Progenitor cell of endocrine pancreas (in vitro differentiated cells): Measurements from ENCODE around the gene SLC22A7. TPM values are rescaled to one million over a fixed set of nuclear protein-coding genes. Genes with fewer than 3 reads are reported as not detected.

Source experiments
- DNase-seq: peaks from one replicate; pipeline ENCODE4 v3.0.0; 2021; ENCODE audit warnings: low spot score; ENCODE audit not compliant: unreplicated experiment
- H3K27ac Mint-ChIP-seq: 2 replicates; pipeline ENCODE4 v1.8.0; 2021; ENCODE audit warnings: mild to moderate bottlenecking, moderate library complexity, mixed read lengths
- H3K27me3 Mint-ChIP-seq: 2 replicates; pipeline ENCODE4 v1.8.0; 2021; ENCODE audit warnings: mixed read lengths
- H3K36me3 Mint-ChIP-seq: 2 replicates; pipeline ENCODE4 v1.8.0; 2022; ENCODE audit warnings: mixed read lengths; ENCODE audit not compliant: insufficient read depth
- H3K4me1 Mint-ChIP-seq: 2 replicates; pipeline ENCODE4 v1.8.0; 2021; ENCODE audit warnings: low read depth, mixed read lengths
- H3K4me3 Mint-ChIP-seq: 2 replicates; pipeline ENCODE4 v1.8.0; 2021; ENCODE audit warnings: low read depth, mild to moderate bottlenecking, moderate library complexity, mixed read lengths
- H3K9me3 Mint-ChIP-seq: 2 replicates; pipeline ENCODE4 v1.8.0; 2021; ENCODE audit warnings: low read depth, mixed read lengths
- total RNA-seq: library from RNA; stranded (reverse); gene quantifications from 2 replicates; pipeline ENCODE4 v1.2.1, GENCODE V29; 2021
- TF ChIP-seq, protein P1 (sequence below): fragments of 200-600 bp; sonication (generic); IDR thresholded peaks from one replicate; pipeline ENCODE4 v1.5.0; 2021; ENCODE audit warnings: antibody characterized with exemption, mild to moderate bottlenecking; ENCODE audit not compliant: unreplicated experiment

Gene SLC22A7
- total RNA-seq, 1 donor from 2014 or later = not detected

DNA sequence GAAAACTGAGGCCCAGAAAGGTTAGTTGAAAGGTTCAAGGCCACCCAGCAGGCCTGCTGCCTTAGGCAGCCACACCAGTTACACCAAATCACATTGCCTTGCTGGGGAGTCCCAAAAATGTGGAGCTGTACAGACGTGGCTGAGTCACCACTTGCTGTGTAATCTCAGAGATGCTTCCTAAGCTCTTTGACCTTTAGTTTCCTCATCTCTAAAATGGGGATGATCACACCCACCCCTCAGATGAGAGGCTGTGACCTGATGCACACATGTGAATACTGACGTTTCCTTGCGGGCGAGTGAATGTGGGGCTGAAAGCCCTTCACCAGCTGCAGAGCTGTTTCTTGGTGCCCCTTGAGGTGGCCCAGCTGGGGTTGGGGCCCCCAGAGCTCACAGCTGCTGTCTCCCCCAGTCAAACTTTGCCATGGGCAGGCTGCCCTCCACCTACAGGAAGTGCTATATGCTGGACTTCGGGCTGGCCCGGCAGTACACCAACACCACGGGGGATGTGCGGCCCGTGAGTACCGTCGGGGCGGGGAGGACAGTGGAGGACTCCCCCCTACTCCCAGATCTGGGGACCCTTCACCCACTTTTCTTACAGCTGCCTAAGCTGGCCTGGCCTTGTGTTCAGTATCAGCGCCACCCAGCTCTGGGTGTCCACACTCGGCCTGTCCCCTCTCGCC lies 43.8 kb upstream of the SLC22A7 start:
- Mint-ChIP-seq H3K9me3 (no peaks in the 10 kb centered on the region), H3K4me1 (no peaks in the 10 kb centered on the region), H3K4me3 (no peak overlapping the region), H3K36me3 (no peaks in the 10 kb centered on the region), H3K27me3 (peaks cover 23% of the 10 kb centered on the region), H3K27ac (no peak overlapping the region)
- TF ChIP-seq, protein P1, sequence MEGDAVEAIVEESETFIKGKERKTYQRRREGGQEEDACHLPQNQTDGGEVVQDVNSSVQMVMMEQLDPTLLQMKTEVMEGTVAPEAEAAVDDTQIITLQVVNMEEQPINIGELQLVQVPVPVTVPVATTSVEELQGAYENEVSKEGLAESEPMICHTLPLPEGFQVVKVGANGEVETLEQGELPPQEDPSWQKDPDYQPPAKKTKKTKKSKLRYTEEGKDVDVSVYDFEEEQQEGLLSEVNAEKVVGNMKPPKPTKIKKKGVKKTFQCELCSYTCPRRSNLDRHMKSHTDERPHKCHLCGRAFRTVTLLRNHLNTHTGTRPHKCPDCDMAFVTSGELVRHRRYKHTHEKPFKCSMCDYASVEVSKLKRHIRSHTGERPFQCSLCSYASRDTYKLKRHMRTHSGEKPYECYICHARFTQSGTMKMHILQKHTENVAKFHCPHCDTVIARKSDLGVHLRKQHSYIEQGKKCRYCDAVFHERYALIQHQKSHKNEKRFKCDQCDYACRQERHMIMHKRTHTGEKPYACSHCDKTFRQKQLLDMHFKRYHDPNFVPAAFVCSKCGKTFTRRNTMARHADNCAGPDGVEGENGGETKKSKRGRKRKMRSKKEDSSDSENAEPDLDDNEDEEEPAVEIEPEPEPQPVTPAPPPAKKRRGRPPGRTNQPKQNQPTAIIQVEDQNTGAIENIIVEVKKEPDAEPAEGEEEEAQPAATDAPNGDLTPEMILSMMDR = no peak
- no peak for DNase-seq

DNA sequence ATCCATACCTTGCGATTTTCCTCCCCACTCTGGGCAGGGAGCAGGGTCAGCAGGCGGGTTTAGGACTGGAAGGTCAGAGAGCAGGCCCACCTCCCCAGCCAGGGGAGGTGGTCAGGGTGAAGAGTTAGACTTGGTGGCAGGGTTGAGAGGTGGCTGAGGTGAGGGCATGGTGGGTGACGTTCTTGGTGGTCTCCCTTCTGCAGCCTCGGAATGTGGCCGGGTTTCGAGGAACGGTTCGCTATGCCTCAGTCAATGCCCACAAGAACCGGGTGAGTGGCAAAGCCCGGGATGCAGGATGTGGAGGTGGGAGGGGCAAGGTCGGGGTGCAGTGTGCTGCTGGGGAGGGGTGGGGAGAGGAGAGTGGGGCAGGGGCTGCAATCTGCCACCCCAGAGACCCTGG lies 43.2 kb upstream of the SLC22A7 start:
- TF ChIP-seq, protein P1 = no peak
- DNase-seq = no peak
- Mint-ChIP-seq H3K4me1 (no peaks in the 10 kb centered on the region), H3K4me3 (no peak overlapping the region), H3K27ac (no peak overlapping the region), H3K9me3 (no peaks in the 10 kb centered on the region), H3K27me3 (peaks cover 24% of the 10 kb centered on the region), H3K36me3 (no peaks in the 10 kb centered on the region)

DNA sequence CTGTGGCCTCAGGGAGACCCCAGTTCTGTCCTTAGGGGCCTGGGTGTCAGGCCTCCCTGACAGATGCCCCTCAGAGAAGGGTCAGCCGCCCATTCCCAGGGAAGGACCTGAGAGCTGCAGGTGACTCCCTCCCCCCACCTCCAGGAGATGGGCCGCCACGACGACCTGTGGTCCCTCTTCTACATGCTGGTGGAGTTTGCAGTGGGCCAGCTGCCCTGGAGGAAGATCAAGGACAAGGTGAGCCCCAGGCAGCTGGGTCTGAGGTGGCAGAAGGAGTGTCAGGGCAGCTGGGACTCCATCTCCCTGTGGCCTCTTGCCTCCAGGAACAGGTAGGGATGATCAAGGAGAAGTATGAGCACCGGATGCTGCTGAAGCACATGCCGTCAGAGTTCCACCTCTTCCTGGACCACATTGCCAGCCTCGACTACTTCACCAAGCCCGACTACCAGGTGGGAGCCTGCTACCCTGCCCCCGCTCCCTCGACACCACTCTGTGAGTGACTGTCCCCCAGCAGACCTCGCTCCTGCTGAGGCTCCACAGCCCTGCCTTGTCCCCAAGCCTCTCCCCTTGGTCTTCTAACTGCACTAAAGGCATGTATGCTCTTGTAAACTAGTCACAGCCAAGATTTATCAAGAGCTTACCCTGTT lies 42.5 kb upstream of the SLC22A7 start:
- no peak overlapping the region for H3K4me3 Mint-ChIP-seq

DNA sequence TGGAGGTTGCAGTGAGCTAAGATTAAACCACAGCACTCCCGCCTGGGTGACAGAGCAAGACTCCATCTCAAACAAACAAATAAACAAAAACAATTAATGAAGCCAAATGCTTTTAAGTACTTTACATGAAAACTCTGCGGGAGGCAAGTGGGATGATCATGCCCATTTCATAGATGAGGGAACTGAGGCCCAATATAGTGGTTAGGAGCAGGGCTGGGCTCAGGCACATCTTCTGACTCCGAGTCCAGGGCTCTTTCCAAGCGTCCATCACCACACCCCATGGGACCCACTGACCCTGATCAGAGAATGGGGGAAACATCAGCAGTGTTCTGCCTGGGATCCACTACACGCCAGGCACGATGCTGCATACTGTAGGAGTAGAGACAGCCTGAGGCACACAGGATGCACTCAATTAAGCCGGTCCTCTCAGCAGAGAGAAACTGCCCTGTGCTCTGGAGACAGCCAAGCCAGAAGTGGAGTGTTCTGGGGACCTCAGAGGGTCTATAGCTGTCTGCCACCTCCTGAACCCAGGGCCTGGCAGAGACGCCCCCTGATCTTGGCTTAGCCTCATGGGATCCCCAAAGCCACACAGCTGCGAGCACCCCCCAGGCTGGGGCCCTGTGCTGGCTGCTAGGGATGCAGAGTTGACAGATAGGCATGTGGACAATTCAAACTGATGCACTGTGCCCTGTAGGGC lies 41.2 kb upstream of the SLC22A7 start:
- no peak overlapping the region for H3K27ac Mint-ChIP-seq
- H3K36me3 Mint-ChIP-seq = no peaks in the 10 kb centered on the region
- H3K4me3 Mint-ChIP-seq = no peak overlapping the region
- TF ChIP-seq, protein P1 = no peak
- no peaks in the 10 kb centered on the region for H3K9me3 Mint-ChIP-seq
- no peak for DNase-seq
- H3K4me1 Mint-ChIP-seq = no peaks in the 10 kb centered on the region
- peaks cover 13% of the 10 kb centered on the region for H3K27me3 Mint-ChIP-seq

More for the DNA sequence above, 42.5 kb upstream of the SLC22A7 start:
- H3K27me3 Mint-ChIP-seq = peaks cover 25% of the 10 kb centered on the region
- DNase-seq = no peak
- TF ChIP-seq, protein P1 = no peak
- peak overlapping the region; percentile 42 for H3K27ac Mint-ChIP-seq
- no peaks in the 10 kb centered on the region for H3K4me1 Mint-ChIP-seq
- H3K9me3 Mint-ChIP-seq = no peaks in the 10 kb centered on the region
- no peaks in the 10 kb centered on the region for H3K36me3 Mint-ChIP-seq

DNA sequence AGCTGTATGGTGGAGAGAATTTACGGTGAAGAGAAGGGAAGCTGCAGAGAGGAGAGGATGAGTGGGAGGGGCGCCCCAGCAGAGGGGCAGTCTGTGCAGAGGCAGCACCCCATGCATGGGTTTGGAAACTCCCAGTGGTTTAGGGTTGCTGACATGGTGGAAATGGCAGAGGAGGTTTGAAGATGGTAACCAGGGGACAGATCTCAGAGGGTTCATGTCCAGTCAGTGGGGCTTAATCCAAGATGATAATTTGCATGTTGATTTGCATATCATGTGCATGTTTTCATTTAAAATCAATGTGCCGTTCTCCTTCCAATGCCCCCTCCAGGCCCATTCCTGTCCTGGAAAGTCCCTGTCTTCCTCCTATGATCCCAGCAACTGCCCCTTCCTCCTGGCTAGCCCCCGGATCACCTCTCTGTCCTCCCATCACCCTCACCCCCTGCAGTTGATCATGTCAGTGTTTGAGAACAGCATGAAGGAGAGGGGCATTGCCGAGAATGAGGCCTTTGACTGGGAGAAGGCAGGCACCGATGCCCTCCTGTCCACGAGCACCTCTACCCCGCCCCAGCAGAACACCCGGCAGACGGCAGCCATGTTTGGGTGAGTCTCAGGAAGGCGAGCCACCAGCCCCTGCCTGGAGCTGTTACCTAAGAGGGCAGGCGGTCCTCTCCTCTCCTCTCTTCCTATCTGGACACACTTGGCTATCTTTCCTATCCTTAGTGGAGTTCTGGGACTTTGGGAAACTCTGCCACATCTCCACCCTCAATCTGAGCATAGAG lies 40.5 kb upstream of the SLC22A7 start:
- peaks cover 16% of the 10 kb centered on the region for H3K27me3 Mint-ChIP-seq
- no peak overlapping the region for H3K27ac Mint-ChIP-seq
- H3K4me1 Mint-ChIP-seq = peaks cover 1% of the 10 kb centered on the region
- H3K9me3 Mint-ChIP-seq = no peaks in the 10 kb centered on the region
- no peaks in the 10 kb centered on the region for H3K36me3 Mint-ChIP-seq
- DNase-seq = no peak
- TF ChIP-seq, protein P1 = no peak
- H3K4me3 Mint-ChIP-seq = no peak overlapping the region
